Measurements from ENCODE around the gene DNMT3A.

The DNMT3A gene

DNA sequence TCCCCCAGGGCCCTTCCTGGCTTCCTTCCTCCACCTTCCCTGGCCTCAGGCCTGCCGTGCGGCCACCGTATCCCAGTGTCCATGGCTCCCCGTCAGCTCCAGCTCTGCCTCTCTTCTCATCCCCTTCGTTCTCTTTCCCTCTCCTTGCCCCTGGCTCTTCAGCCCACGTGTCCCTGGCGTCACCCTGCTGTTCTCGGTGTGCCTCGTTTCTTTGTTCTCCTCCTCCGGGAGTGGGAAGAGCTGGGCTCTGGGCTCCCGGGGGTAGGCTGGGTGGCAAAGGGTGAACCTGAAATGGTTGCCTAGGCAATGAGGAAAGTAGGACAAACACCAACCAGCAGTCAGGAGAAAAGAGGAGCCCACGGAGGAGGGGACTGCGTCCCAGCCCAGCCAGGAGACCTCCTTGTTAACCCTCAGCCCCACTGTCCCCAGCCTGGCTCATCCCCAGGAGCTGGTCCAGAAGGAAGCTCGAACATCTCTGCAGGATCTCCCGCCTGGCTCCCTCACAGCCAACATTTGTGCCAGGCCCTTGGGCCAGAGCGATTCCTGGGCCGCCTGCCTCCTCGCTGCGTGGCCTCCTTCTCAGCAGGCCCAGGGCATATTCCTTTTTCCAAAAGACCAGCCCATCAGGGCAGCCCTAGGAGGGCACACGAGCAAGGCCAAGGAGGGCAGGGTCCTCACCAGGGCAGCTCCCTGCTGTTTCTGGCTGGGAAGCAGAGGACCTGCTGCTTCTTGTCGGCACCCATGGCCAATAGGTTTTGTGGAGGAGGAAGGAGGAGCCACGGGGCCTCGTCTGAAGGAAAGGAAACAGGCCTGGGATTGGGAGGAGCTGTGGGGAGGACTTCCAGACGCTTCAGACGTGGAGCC lies 30.9 kb upstream of the DNMT3A start:
- no peak for DNase-seq

GRCh38 chr2:25371253-25372241 lies 29.8 kb upstream of the DNMT3A start:
- no peak for DNase-seq

DNA sequence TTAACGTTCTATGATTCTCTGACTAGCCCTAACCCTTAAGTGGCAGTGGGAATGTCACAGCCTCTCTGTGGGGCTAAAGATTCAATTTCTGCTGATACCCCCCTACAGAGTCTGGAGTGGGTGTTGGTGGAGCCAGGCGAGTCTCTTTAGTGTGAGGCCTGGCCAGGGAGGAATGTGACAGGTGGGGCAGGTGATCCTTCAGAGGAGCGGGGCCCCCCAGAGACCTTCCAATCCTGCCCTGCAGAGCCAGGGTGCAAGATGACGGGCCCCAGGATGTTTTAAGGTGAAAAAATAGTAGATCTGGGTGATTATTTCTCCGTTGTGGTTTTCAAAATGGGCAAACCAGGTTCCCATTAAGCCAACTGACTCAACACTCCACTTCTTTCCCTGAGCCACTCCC lies 28.2 kb upstream of the DNMT3A start:
- no peak for DNase-seq

GRCh38 chr2:25369439-25369838 lies 27.7 kb upstream of the DNMT3A start:
- DNase-seq = no peak

GRCh38 chr2:25368660-25369059 lies 26.9 kb upstream of the DNMT3A start:
- peak; percentile 69 for DNase-seq

- no peak for DNase-seq
These were observed 25.6 kb upstream of the DNMT3A start for GRCh38 chr2:25367296-25367695.

GRCh38 chr2:25366629-25367028 lies 24.9 kb upstream of the DNMT3A start:
- no peak for DNase-seq

DNA sequence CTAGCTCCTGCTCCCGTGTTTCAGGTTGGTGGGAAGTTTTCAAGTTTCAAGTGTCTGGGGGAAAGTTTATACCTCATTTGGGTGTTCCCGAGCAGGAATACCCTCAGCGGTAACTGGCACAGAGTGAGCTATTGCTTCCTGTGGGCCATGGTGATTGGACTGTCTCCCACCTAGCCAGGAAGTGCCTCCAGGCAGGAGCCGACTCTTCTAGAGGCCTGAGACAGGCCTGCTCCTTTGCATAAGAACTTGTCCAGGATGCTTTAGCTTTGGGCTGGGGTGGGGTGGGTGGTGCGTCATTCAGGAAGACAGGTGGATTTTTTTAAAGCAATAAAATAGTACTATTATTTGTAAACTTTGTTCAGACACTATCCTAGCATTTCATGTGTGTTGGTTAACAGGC lies 23.5 kb upstream of the DNMT3A start:
- DNase-seq = no peak

DNA sequence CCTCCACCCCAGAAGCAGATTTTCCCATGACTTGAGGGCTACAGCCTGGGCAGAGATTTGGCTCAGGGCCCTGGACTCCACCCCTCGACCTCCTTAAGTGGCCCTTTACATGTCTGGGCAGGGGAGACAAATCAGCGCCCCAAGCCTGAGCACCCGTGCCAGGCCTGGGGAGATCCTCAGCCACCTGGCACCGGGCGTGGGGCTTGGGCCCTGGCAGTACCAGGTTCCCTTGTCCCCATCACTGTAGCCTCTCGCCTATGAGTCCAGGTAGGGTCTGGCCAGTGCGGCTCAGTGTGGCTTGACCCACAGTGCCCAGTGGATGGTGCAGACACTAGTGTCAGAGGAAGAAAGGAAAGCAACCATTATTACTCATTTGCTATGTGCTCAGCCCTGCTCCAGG lies 22.0 kb upstream of the DNMT3A start:
- no peak for DNase-seq

DNA sequence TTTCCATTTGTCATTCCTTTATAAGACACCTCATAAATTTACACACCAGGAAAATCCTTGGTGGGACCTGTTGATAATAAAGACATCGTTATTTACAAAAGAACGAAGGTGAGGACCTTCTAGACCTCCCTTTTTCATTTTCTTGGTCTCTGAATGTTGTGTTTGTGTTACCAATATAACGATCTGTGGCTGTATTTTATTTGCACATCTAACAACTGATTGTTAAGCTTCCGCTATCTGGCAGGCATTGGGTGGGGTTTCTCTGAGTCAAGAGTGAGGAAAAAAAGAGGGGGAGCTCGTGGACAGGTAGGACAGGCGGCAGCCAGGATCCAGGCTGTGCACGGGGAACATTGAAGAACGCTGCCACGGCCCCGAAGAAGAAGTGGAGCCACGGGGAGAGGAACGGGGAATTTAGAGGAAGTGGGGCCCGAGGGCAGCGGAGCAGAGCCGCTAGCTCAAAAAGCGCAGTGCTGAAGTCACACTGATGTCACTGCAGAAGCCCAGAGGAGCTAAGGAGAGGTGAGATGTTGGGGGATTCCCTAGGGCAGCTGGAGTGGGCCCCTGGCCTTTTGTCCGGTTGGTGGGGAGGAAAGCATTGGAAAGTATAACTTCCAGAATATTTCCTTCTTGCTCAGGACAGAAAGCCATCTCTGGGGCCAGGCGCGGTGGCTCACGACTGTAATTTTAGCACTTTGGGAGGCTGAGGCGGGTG lies 20.9 kb upstream of the DNMT3A start:
- DNase-seq = peak; percentile 43

- peak; percentile 98 for DNase-seq
These were observed 20.3 kb upstream of the DNMT3A start for GRCh38 chr2:25362049-25362433.

DNA sequence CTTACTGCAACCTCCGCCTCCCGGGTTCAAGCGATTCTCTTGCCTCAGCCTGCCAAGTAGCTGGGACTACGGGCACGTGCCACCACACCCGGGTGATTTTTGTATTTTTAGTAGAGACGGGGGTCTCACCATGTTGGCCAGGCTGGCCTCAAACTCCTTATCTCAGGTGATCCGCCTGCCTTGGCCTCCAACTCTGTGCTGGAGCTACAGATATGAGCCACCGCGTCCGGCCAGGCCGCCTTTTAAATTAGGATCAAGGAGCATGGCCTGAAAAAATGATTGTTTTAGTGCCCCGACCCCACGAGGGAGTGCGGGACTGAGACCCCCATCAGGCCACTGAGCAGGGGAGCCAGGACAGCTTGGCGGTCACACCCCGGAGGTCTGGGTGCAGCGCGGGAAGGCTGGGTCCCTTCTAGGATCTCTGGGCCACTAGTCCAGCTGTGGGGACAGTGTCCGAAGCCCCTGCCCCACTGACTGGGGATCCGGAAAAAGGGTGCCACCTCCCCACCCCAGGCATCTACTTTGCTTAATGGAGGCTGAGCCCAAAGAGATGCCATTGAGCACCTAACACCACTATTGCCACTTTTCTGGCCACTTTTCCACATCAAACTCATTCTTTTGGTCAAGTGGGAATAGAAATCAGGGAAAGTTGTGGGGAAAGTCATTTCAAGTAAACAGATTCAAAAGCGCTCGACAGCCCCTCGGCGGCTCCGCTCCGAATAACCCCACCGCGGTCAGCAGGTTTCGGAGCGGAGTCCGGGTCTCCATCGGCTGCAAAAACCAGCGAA lies 19.7 kb upstream of the DNMT3A start:
- no peak for DNase-seq

DNA sequence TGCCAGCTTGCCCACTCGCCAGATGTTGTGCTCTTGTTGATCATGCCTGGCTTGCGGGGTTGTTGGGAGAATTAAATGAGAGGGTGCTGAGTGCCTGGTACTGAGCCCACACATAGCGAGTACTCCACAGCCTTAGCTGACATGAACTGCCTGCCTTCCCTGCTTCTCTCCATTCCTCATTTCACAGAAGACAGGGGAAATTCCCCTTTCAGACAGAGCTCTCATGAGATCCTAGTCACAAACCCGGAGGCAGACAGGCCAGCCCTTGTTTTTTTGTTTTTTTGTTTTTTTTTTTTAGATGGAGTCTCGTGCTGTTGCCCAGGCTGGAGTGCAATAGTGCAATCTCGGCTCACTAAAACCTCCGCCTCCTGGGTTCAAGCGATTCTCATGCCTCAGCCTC lies 17.1 kb upstream of the DNMT3A start:
- DNase-seq = no peak

DNA sequence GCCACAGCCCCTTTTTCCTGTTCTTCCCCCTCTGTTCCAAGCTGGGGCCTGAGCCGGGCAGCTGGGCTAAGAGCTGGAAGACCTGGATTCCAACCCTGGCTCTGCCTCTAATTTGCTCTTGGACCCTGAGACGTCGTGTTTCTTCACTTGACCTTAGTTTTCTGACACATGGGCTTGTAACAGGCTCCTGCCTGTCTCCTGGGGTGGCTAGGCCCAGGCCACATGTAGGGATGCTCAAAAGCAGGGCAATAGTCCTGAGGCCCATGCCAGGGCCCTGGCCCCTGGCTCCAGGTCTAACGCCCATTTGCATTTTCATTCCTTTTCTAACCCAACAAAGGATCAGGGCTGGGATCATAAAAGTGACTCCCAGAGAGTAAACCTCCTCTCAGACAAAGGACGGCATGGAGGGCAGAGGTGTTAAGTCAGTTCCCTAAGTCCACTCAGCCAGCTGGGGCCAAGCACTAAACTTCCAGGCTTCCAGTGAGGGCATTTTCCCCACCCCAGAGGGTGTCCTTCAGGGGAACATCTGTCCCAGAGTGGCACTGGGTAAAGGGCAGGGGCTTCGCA lies 16.6 kb upstream of the DNMT3A start:
- DNase-seq = no peak

- no peak for DNase-seq
These were observed 14.4 kb upstream of the DNMT3A start for GRCh38 chr2:25356088-25356487.

- no peak for DNase-seq
These were observed 13.5 kb upstream of the DNMT3A start for GRCh38 chr2:25355270-25355669.

DNA sequence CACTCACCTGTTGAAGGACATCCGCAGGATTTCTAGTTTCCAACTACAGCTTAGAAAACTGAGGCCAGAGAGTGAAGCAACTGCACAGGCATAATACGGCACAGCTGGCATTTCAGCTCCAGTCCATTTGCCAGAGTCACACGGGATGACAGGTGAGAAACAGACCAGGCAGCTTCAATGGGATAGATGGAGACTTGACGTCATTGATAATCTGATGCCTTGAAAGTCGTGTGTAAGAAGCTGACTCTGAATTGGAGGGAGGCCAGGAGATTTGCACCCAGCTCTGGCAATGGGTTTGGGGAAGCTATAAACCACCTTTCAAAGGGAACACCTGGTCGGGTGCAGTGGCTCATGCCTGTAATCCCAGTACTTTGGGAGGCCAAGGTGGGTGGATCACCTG lies 12.4 kb upstream of the DNMT3A start:
- DNase-seq = no peak

DNA sequence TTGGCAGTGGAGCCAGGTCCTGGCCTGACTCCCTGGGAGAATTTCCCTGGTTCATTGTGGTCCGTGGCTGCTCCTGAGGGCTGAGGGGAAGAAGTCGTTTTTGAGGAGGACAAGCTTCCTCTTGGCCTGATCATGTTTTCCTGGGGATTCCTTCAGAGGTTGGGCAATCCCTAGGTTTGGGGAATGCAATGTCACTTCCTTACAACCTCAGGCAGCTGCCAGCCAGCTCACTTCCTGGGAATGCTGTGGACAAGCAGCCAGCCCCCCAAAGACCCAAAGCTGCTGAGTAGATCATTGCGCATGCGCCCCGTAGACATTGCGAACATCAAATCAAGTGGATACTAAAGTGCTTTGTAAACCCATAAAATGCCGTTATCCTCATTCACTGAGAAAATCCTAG lies 7.7 kb upstream of the DNMT3A start:
- DNase-seq = no peak

DNA sequence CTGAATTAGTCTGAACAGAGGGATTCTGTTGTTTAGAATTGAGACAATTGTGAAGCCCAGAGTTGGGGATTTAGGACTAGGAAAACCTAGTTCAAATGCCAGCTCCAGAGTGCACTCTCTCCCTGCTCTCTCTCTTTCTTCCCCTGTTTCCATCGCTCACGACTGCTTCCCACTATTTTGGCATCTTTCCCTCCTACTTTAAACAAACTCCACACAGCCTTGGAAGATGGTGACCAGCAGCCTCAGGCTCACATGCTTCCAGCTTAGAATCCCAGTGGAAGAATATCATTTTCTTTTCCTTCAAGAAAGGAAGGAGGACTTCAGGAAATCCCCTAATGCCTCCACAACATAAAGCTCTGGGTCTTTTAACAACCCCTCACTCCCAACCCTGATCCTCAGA lies 6.1 kb upstream of the DNMT3A start:
- DNase-seq = no peak

GRCh38 chr2:25347205-25347815 lies 5.6 kb upstream of the DNMT3A start:
- DNase-seq = no peak

DNA sequence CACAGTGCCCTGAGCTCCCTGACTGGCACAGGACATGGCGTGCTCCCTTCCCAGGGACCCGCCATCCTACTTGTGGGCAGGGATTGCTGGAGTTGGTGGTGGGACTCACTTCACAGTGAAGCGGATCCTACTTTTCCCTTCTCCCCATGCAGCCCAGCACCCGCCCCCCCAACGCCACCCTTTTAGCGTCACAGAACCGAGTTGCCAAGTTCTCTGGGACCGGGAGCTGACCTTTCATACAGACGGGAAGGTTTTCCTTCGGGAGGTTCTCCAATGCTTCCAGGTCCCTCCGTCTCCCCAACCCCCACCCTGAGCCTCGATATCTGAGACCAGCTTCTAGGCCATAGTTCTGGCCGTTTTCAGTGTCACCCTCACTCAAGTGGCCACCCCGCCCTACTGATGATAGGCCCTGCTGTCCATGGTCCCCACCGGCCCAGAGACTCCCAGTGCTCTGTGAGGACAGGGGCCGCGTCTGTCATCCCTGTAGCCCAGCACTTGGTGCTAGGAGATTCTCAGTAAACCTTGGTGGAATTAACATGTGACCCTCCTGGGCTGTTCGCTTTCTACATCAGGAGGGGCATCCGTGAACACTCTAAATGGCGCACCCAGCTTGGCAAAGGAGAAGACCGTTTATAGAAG lies 1.6 kb upstream of the DNMT3A start:
- DNase-seq = no peak
